Stimulated activated CD4-positive, alpha-beta T cell treated with anti-CD3 and anti-CD28 coated beads, Interleukin-12 subunit alpha, Interleukin-12 subunit beta, amount 100 ng/mL, for 4 hours (primary cell): ENCODE results near the gene SPNS1.
"Not testable (repeated sequence)": the region's sequence is repeated elsewhere in the genome, so short reads cannot be mapped to it uniquely, and the experiment has no call there.

Source experiments
- DNase-seq: peaks from one replicate; pipeline ENCODE4 v3.0.0-alpha.2; 2020

SPNS1 gene, protein sequence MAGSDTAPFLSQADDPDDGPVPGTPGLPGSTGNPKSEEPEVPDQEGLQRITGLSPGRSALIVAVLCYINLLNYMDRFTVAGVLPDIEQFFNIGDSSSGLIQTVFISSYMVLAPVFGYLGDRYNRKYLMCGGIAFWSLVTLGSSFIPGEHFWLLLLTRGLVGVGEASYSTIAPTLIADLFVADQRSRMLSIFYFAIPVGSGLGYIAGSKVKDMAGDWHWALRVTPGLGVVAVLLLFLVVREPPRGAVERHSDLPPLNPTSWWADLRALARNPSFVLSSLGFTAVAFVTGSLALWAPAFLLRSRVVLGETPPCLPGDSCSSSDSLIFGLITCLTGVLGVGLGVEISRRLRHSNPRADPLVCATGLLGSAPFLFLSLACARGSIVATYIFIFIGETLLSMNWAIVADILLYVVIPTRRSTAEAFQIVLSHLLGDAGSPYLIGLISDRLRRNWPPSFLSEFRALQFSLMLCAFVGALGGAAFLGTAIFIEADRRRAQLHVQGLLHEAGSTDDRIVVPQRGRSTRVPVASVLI

DNA sequence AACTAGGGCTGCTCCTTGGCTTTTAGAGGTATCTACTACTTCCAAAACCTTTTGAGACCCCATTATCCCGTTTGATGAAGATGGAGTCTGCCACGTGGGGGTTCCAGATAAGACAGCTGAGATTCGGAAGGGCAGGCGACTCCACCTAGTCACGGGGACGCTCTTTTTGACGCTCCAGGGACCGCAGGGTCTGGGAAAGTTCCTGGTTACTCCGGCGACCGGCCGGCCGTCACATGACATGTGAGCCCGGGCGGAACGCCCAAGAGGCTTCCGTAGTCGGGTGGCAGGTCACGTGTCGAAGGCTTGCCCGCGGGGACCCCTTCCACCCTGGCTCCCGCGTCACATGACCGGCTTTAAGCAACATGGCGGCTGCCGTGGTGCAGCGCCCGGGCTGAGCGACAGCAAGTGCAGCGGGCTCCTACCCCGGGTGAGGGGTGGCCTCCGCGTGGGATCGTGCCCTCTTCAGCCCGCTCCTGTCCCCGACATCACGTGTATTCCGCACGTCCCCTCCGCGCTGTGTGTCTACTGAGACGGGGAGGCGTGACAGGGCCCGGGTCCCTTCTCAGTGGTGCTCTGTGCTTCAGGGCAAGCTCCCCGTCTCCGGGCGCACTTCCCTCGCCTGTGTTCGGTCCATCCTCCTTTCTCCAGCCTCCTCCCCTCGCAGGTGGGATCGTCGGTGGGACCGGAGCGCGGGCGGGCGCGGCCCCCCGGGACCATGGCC, at the start of gene SPNS1:
Gene SPNS1, plus strand, starts transcription at position 342 of the 721 bp plus-strand sequence. Its CDS starts 374 bp downstream, at position 716.
- peak; percentile 88 for DNase-seq

DNA sequence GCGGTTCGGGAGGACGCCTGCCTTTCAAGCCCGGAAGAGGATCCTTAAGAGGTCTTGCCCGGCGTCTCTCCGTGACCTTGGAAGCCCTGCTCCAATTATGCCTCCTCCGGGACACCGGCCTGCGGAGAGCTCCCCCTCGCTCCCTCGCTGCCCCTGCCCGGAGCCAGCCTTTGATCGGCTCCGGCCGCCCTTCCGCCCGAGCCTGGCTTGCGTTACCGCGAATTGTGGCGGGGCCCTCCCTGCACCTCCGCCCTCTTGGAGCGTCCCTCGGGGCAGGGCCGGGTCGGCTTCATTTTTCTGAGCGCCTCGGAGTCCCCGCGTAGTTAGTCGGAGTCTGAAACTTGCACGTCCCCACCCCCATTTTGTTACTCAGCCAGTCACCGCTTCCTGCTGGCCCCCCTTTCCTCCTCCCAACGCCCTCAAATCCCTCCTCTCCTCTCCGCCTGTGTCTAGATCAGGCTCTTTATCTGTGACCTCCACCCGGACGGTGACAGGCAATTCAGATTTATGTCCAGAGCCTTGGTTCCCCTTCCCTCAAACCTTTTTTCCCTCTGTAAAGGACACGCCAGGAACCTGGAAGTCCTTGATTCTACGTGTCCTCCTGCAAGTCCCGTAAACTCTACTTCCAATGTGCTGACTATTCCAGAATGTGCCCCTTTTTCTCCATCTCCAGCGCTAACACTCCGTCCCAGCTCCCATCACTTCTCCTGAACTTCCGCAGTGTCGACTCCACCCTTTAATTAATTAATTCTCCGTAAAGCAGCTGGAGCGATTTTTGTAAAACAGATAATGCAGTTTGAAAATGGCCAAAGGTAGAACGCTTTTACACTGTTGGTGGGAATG, 49.0 kb upstream of the SPNS1 start:
- DNase-seq, result peak; percentile 72

DNA sequence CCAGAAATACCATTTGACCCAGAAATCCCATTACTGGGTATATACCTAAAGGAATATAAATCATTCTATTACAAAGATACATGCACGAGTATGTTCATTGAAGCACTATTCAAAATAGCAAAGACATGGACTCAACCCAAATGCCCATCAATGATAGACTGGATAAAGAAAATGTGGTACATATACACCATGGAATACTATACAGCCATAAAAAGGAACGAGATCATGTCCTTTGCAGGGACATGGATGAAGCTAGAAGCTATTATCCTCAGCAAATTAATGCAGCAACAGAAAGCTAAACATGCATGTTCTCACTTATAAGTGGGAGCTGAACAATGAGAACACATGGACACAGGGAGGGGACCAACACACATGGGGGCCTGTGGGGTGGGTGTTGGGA, 48.3 kb upstream of the SPNS1 start:
- DNase-seq, result not testable (repeated sequence)

DNA sequence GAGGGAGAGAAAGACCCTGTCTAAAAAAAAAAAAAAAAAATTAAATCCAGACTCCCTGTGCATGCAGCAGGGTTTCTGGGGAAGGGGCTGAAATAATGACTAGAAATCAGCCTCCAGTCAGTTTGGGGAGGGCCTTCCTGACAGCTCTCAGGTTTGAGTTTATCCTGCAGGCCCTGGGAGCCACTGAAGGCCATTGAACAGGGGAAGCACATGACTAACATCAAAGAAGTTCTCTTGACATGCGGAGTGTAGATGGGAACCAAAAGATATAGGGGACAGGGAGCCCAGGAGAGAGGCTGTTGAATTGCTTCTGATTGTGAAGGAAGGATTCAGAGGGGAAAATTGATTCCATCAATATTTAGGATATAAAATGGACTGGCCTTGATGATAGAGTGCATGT, 46.8 kb upstream of the SPNS1 start:
- DNase-seq, result no peak

DNA sequence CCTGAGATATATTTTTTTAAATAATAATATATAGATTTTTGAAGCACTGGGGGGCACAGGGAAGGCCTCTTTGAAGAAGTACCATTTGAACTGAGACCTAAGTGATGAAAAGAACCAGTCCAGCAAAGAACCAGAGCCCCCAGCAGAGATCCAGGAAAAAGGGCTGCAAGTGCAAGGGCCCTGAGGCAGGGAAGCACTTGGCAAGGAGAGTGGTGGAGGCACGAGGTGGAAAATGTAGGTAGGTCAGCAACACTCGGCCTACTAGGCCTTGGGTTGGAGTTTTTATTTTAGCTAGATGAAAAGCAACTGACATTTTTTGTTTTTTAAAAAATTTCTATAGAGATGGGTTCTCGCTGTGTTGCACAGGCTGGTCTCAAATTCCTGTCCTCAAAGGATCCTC, 44.4 kb upstream of the SPNS1 start:
- DNase-seq, result no peak

DNA sequence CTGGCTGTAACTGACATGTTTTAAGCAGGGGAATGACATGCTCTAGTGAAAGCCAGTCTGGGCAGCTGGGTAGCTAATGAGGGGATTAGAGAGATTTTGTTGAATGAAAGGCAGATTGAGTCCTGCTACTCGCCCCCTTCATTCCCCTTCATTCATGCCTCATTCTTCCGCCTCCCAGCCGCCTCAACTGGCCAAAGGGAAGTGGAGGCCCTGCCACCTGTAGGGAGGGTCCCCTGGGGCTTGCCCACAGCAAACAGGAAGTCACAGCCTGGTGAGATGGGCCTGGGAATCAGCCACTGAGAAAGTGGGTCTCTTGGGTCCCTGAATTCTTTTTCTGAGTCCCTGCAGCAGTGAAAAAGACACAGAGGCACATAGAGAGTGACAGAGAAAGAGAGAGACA, 43.9 kb upstream of the SPNS1 start:
- DNase-seq, result no peak

DNA sequence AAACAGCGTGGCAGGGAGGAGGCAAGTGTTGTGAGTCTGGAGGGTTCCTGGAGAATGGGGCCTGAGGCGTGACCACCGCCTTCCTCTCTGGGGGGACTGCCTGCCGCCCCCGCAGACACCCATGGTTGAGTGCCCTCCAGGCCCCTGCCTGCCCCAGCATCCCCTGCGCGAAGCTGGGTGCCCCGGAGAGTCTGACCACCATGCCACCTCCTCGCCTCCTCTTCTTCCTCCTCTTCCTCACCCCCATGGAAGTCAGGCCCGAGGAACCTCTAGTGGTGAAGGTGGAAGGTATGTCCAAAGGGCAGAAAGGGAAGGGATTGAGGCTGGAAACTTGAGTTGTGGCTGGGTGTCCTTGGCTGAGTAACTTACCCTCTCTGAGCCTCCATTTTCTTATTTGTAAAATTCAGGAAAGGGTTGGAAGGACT, 42.8 kb upstream of the SPNS1 start, which contains the start of gene CD19:
Gene CD19, plus strand, starts transcription at position 171 of the 425 bp plus-strand sequence. Its CDS starts 30 bp downstream, at position 201.
- no peak for DNase-seq

DNA sequence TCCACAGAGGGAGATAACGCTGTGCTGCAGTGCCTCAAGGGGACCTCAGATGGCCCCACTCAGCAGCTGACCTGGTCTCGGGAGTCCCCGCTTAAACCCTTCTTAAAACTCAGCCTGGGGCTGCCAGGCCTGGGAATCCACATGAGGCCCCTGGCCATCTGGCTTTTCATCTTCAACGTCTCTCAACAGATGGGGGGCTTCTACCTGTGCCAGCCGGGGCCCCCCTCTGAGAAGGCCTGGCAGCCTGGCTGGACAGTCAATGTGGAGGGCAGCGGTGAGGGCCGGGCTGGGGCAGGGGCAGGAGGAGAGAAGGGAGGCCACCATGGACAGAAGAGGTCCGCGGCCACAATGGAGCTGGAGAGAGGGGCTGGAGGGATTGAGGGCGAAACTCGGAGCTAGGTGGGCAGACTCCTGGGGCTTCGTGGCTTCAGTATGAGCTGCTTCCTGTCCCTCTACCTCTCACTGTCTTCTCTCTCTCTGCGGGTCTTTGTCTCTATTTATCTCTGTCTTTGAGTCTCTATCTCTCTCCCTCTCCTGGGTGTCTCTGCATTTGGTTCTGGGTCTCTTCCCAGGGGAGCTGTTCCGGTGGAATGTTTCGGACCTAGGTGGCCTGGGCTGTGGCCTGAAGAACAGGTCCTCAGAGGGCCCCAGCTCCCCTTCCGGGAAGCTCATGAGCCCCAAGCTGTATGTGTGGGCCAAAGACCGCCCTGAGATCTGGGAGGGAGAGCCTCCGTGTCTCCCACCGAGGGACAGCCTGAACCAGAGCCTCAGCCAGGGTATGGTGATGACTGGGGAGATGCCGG, 42.0 kb upstream of the SPNS1 start:
- no peak for DNase-seq

DNA sequence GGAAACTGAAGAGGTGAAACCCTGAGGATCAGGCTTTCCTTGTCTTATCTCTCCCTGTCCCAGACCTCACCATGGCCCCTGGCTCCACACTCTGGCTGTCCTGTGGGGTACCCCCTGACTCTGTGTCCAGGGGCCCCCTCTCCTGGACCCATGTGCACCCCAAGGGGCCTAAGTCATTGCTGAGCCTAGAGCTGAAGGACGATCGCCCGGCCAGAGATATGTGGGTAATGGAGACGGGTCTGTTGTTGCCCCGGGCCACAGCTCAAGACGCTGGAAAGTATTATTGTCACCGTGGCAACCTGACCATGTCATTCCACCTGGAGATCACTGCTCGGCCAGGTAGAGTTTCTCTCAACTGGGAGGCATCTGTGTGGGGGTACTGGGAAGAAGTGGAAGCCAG, 41.4 kb upstream of the SPNS1 start:
- DNase-seq, result no peak

DNA sequence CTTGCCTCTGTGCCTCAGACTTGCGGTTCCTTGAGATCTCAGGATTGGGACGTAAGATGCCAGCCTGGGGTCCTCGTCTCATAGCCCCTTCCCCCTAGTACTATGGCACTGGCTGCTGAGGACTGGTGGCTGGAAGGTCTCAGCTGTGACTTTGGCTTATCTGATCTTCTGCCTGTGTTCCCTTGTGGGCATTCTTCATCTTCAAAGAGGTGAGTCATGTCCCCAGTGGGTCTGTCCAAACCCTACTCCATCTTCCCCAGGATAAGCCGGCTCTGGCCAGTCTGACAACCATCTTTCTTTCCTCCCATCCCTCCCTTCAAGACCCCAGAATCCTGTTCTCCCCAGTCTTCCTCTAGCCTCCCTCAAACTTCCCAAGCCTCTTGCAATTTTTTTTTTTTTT, 39.2 kb upstream of the SPNS1 start:
- no peak for DNase-seq

DNA sequence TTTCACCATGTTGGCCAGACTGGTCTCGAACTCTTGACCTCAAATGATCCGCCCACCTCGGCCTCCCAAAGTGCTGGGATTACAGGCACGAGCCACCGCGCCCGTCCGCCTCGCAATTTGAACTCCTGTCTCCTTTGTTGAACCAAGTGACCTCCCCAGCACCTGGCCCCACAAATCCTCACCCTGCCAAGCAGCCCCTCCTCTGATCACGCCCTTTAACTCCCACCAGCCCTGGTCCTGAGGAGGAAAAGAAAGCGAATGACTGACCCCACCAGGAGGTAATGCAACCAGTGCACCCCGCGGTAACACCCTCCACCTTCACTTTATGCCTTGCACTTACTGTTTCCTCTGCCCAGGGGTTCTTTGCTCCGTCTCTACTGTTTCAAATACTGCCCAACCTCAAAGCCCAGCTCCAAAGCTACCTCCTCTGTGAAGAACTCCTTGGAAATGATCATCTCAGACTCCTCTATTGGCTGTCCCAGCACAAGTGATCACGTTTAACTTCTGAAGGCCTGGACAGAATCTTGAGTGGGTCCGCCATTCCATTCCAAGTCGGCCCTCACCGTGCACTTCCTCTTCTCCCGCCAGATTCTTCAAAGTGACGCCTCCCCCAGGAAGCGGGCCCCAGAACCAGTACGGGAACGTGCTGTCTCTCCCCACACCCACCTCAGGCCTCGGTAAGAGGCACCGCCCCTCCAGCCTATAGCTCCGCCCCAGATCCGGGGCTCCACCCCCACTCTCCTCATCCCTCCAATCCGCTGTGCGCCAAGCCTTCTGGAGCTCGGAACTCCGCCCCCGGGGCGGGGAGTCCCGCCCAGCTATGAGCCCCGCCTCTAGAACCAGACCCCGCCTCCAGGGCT, 38.4 kb upstream of the SPNS1 start:
- DNase-seq, result peak; percentile 81

DNA sequence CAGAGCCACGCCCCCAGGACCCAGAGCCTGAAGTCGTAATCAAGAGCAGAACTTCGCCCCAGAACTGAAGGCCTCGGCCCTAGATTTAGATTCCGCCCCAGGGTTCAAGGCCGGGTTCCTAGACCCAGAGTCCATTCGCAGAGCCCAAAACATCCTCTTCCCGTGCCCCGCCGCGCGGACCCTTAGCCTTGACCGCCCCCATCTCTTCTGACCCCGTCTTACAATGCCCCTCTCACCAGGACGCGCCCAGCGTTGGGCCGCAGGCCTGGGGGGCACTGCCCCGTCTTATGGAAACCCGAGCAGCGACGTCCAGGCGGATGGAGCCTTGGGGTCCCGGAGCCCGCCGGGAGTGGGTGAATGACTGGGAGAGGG, 37.8 kb upstream of the SPNS1 start:
- DNase-seq, result no peak

DNA sequence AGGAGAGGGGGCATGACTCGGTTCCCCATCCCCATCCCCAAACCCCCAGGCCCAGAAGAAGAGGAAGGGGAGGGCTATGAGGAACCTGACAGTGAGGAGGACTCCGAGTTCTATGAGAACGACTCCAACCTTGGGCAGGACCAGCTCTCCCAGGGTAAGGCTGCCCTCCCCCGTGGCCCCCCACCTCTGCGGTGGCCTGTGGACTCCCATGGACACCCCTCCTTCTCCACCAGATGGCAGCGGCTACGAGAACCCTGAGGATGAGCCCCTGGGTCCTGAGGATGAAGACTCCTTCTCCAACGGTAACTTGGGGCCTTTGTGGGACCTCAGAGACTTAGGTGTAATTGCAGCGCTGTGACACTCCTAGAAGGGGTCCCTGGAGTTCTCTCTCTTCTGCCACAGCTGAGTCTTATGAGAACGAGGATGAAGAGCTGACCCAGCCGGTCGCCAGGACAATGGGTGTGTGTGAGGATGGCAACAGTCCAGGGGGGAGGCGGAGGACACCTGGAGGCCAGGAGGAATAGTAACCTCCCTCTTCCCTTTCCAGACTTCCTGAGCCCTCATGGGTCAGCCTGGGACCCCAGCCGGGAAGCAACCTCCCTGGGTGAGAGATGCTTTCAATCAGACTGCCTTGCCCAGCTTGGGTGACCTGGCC, 37.2 kb upstream of the SPNS1 start:
- no peak for DNase-seq

DNA sequence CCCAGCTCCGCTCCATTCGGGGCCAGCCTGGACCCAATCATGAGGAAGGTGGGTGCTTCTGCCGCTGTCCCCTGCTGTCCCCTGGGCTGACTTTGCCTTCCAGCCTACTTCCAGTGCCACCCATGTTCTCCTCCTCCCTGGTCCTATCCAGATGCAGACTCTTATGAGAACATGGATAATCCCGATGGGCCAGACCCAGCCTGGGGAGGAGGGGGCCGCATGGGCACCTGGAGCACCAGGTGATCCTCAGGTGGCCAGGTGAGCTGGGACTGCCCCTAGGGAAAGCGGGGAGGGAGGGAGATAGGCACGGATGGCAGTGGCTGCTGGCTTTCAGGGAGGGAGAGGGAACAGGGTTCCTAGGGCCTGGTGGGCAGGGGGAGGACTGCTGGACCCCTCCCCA, 35.9 kb upstream of the SPNS1 start:
- no peak for DNase-seq

DNA sequence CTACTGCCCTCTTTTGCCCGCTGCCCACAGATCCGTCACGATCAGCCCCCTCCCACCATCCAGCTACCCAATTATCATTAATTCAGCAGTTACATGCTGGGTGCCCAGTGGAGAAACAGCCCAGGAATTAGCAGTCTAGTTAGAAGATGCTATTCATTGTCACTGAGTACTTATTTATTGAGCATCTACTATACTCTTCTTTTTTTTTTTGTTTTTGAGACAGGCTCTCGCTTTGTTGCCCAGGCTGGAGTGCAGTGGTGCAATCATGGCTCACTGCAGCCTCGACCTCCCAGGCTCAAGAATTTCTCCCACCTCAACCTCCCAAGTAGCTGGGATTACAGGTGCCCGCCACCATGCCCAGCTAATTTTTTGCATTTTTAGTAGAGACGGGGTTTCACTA, 34.8 kb upstream of the SPNS1 start:
- not testable (repeated sequence) for DNase-seq

DNA sequence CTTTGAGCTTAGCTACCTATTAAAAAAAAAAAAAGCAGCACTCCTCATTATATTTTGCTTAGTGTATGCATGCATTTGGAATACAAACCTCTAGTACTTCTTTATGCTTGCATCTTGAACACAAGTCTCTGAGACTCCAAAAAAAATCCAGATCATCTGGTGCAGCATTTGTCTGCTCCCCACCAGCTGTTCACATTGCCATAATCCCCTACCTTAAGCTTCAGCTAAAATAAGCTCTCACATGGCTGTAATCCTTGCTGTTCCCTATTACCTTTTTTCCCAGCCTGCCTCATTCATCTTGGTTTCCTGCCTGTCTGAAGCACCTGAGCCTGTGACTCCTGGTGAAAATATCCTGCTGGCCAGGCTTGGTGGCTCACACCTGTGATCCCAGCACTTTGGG, 31.3 kb upstream of the SPNS1 start:
- no peak for DNase-seq

DNA sequence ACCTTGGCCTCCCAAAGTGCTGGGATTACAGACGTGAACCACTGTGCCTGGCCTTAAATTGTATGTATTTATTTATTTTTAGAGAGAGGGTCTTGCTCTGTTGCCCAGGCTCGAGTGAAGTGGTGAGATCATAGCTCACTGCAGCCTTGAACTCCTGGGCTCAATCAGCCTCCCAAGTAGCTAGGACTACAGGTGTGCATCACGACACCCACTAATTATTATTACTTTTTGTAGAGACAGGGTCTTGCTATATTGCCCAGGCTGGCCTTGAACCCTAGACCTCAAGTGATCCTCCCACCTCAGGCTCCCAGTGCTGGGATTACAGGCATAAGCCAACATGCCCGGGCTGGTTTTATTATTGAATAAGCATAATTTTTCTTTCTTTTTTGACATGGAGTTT, 27.9 kb upstream of the SPNS1 start:
- DNase-seq, result no peak

DNA sequence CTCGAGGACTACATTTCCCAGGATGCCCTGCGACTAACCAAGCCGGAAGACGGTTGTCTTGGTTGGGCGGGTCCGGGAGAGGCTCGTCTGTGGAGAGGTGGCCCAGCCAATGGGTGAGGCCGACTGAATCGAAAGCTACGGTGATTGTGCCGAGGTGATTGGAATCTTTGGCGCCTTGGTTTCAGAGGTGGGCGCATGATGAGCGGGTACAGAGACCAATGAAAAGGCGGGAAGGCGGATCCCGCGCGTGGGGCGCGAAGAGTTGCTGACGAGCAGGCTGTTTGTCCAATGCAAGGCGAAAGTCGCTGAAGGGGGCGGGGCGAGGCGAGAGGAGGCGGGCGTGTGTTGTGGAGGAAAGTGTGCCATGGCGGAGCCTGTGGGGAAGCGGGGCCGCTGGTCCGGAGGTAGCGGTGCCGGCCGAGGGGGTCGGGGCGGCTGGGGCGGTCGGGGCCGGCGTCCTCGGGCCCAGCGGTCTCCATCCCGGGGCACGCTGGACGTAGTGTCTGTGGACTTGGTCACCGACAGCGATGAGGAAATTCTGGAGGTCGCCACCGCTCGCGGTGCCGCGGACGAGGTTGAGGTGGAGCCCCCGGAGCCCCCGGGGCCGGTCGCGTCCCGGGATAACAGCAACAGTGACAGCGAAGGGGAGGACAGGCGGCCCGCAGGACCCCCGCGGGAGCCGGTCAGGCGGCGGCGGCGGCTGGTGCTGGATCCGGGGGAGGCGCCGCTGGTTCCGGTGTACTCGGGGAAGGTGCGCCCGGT, 23.7 kb upstream of the SPNS1 start, which contains the start of gene NFATC2IP:
Gene NFATC2IP, plus strand, starts transcription at position 290 of the 762 bp plus-strand sequence. Its CDS starts 75 bp downstream, at position 365.
- DNase-seq, result peak; percentile 99

DNA sequence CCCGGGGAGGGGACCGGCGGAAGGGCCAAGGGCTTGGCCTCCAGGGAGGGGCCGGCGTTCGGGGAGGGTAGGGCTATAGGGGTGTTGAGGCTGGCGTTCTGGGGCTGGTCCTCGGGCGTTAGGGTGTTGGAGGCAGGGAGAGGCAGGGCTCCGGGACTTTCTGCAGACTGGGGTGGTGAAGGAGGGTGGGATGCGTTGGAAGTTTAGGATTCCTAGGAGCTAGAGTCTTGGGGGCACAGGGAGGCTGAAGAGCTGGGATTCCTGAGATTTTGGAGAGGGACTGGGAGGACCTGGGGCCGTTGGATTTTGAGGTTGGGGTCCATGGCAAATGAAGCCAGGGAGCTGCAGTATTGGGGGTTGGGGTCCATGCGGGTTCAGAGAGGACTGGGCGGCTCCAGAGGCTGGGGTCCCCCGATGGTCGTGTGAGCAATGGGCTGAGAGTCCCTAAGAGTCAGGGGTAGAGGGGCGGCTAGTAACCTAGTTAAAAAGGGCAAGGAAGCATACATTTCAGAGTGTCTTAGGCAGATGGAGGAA, 23.1 kb upstream of the SPNS1 start:
- no peak for DNase-seq
